ENCODE data around the gene ZNF506. TPM values are rescaled to one million over a fixed set of nuclear protein-coding genes. Genes with fewer than 3 reads are reported as not detected.
A peak's percentile ranks its signal among the peaks of the same experiment; 100 is the strongest.
"Not testable (repeated sequence)": the region's sequence is repeated elsewhere in the genome, so short reads cannot be mapped to it uniquely, and the experiment has no call there.

ZNF506 gene
- polyA plus RNA-seq, 5 donors = 30.3 to 44.6 (median 36.8) TPM

DNA sequence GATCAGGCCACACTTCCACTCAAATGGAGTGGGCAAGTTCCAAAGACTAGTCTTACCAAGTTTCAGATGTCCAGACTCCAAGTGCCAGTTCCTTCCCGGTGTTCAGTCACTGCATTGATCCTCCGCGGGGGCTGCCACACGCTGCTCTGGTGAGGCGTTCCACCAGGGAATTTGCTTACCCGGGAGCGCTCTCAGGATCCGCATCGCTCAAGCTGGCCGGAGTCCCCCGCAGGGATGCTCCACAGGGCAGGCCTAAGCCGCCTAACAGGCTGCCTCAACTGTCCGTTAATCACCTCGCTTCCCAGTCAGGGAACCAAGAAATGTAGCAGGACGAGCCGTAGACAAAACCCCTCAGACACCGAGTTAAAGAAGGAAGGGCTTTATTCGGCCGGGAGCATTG, 36.1 kb downstream of the ZNF506 start:
- DNase-seq = not testable (repeated sequence)

DNA sequence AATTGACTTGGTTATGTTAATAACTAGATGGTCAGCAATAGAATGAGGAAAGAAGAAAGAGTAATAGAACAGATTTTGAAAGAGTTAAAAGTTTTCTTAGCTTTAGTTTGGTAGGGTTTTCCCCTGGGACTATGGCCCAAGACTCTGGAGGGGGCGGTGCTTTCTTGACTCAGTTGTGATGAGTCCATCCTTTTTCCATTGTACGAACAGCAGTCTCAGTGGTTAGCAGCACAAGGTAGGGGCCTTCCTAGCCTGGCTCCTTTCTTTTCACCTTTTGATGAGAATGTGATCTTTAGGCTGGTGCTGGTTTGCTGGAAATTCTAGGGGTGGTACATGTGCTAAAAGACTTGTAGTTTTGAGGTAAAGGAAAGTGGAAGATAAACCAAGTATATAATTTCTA, 38.8 kb downstream of the ZNF506 start:
- no peak for DNase-seq

DNA sequence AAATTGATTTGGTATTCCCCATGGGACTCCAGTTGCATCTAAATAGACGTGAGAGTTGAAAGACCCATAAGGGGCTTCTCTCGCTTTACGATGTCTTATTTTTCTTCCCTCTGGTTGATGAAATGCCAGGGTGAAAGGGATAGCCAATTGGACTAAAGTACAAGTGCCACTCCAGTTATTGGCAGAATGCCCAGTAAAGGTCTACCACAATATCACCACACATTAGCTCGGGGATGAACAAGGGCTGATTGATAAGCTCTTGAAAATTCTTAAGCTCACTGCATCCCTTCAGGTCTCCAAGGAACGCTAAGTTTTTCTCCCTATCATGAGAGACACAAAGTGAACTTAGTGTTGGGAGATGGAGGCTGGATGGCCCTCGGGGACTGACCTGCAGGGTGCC, 39.8 kb downstream of the ZNF506 start:
- DNase-seq = peak in 1 of 2 donors; percentile 14

DNA sequence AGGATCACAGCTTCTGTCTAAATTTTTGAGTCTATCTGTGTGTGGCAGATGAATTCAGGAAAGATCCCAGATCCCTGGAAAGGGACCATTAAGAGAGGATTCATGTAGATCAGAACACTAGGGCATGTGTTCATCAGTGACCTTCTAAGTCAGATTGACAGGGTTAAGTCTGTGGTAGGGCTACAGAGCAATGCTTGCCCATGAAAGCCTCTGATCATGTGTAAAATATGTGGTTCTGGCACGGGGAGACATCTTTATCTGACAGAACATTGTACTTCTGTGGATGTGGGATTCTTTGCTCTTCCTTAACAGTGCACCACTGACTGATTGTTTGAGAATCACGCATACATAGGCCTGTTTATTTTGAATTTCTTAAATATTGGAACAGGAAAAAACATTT, 42.9 kb downstream of the ZNF506 start:
- DNase-seq = no peak

- DNase-seq = no peak
Measured at GRCh38 chr19:19777692-19778091, 43.9 kb downstream of the ZNF506 start.

DNA sequence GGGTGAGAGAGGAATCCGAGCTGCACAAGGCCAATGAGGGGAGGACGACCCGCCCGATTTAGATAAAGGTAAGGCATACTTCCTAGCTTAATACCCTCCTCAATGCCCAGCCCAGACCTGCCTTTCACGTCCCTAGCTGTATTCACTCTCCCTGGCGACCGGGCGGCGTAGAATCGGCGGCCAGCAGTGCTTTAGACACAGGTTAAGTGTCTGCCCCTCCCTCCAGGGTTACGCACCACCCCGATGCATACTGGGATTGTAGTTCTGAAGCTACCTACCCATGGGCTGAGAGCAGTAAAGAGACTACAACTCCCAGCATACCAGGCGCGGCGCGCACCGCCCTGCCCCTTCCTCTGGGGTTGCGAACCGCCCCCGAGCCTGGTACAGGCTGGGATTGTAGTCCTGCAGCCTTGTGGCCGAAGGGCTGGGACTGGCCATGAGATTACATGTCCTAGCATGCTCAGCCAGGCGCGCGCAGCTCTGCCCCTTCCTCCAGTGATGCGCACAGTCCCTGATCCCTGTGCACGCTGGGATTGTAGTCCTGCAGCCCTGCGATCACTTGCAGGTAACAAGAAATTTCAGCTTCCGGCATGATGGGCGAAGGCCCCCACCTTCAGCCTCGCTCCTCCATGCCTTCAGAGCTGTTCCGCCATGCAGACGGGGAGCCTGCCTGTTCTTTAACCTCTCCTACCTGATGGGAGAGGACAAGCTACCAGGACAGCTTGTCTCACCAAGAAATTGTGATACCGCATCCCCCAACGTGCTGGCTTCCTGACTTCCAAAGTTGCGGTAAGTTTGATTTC, 45.1 kb downstream of the ZNF506 start:
- peak; percentile 97 to 98 for DNase-seq

GRCh38 chr19:19775891-19776205, 45.7 kb downstream of the ZNF506 start:
- DNase-seq = no peak

GRCh38 chr19:19774354-19775033, 47.1 kb downstream of the ZNF506 start:
- DNase-seq = no peak

- not testable (repeated sequence) for DNase-seq
Measured at GRCh38 chr19:19771963-19772362, 49.6 kb downstream of the ZNF506 start.

DNA sequence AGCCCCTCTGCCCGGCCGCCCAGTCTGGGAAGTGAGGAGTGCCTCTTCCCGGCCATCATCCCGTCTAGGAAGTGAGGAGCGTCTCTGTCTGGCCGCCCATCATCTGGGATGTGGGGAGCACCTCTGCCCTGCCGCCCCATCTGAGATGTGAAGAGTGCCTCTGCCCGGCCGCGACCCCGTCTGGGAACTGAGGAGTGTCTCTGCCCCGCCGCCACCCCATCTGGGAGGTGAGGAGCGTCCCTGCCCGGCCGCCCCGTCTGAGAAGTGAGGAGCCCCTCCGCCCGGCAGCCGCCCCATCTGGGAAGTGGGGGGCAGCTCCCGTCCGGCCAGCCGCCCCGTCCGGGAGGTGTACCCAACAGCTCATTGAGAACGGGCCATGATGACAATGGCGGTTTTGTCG, 51.6 kb downstream of the ZNF506 start:
- not testable (repeated sequence) for DNase-seq

GRCh38 chr19:19758164-19758563, 63.4 kb downstream of the ZNF506 start:
- DNase-seq = no peak

GRCh38 chr19:19752760-19753403, 68.7 kb downstream of the ZNF506 start:
- DNase-seq = no peak

GRCh38 chr19:19751846-19752245, 69.7 kb downstream of the ZNF506 start:
- DNase-seq = no peak

DNA sequence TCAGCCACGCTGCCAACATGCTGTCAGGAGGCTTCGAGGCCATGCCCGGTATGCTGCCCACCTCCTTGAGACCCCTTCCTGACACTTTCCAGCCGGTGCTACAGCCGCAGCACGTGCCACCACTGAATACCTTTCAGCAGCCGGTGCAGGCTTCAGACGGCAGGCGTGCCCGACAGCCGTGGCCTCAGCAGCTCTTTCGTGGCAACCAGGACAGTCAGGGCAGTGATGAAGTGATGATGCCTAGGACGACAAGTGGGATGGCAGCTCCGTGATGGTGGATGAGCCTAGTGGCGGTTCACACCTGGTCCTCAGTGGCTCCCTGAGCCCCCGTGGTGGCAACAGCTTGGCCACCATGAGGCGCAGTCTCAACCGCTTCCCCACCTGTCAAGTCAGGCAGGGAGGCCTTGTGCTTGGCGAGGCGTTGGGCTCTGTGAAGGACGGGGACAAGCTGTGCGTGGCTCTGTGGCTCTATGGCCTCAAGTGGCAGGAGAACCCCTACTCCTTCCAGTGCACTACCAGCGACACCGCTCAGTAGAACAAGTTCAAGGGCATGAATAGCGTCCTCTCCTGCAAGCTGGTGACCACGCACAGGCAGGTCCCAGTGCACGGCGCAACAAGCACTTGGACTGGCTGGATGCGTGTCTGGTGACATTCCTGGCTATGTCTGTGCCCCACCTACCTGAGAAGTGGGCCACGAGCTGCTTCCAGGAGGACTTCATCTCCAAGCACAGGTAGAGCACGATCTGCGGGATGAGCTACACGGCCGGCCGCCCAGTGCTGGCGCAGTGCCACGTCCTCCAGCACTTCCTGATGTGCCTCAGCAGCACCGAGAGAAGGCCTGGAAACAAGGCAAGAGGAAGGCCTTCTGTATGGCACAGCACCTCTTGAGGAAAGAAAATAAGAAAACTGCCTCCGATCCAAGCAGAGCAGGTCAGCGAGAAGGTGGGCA, 70.4 kb downstream of the ZNF506 start:
- DNase-seq = no peak

DNA sequence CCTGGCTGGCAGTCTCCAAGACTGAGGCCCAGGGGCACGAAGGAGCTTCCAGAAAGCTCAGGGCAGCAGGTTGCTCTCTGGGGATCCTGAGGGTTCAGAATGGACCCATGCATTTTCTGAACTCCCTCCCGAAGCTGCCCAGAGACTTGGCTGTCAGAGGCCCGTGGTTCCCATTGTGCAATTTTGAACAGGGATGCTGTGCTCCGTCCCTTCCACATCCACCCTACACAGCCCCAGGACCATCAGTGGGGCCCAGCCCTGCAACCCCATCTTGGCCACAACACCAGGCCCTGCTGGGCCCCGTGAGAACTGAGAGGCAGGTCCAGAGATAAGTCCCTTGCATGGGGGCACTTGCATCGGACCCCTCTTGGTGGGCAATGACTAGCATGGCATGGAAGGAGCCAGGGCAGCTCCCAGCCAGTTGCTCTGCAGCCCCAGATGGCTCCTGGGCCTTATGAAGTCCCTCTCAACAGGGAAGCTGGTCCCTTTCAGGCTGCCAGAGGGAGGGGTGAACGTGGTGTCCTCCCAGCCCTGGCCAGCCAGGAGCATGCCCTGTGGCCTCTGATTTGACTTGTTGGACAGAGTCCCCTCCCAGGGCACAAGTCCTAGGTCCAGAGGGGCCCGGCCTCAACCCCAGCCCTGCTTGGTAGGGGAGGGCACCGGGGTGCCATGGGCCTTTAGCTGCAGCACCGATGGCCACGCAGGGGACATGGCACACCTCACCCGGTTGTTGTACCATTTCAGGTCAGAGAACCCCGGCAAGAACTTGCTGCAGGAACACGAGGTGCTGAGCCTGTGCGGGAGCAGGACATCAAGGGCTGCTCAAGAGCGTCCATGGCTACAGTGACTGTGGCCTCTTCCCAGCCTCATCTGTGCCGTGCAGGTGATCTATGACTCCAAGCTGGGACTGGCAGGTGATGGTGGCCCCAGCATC, 71.4 kb downstream of the ZNF506 start:
- no peak for DNase-seq

- no peak for DNase-seq
Measured at GRCh38 chr19:19749117-19749907, 72.2 kb downstream of the ZNF506 start.

DNA sequence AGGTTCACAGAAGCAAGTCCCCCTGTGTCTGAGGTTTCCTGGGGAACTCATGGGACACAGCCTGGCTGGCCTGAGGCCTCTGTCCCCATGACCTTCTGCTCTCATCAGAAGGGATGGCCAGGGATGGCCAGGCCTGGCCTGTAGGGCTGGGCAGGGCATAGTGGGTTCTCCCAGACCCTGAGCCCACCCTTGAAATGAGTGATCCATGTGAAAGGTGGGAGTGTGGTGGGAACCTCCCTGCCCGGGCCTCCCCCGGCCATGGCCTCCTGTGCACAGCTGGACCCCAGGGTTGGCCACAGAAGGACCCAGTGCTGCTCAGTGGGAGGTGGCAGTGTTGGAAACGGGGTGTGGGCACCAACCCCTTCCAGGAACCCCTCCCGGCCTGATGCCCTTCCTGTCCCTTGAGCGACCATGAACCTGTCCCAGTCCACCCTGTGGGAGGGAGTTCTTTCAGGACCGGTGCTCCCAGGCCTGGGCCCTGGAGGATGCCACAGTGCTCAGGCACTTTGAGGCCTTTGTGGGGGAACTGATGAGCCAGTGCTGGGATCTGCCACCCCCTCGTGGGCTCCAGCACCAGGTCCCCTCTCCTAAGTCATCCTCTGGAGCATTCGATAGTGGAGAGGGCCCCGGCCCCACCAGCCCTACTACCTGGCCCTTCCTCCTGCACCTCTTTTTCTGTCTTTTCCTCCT, 73.2 kb downstream of the ZNF506 start:
- DNase-seq = no peak

- DNase-seq = no peak
Measured at GRCh38 chr19:19747357-19748220, 74.0 kb downstream of the ZNF506 start.

Data from right lung (tissue), 5 donors.